ENCODE data around the gene FBXW11. TPM values are rescaled to one million over a fixed set of nuclear protein-coding genes. Genes with fewer than 3 reads are reported as not detected.

The FBXW11 gene
- total RNA-seq, 1 experiment from 2014 or later = 52.2 TPM

GRCh38 chr5:171914726-171915338 is 91.6 kb downstream of the FBXW11 start (continued):
- TF ChIP-seq, protein P1, sequence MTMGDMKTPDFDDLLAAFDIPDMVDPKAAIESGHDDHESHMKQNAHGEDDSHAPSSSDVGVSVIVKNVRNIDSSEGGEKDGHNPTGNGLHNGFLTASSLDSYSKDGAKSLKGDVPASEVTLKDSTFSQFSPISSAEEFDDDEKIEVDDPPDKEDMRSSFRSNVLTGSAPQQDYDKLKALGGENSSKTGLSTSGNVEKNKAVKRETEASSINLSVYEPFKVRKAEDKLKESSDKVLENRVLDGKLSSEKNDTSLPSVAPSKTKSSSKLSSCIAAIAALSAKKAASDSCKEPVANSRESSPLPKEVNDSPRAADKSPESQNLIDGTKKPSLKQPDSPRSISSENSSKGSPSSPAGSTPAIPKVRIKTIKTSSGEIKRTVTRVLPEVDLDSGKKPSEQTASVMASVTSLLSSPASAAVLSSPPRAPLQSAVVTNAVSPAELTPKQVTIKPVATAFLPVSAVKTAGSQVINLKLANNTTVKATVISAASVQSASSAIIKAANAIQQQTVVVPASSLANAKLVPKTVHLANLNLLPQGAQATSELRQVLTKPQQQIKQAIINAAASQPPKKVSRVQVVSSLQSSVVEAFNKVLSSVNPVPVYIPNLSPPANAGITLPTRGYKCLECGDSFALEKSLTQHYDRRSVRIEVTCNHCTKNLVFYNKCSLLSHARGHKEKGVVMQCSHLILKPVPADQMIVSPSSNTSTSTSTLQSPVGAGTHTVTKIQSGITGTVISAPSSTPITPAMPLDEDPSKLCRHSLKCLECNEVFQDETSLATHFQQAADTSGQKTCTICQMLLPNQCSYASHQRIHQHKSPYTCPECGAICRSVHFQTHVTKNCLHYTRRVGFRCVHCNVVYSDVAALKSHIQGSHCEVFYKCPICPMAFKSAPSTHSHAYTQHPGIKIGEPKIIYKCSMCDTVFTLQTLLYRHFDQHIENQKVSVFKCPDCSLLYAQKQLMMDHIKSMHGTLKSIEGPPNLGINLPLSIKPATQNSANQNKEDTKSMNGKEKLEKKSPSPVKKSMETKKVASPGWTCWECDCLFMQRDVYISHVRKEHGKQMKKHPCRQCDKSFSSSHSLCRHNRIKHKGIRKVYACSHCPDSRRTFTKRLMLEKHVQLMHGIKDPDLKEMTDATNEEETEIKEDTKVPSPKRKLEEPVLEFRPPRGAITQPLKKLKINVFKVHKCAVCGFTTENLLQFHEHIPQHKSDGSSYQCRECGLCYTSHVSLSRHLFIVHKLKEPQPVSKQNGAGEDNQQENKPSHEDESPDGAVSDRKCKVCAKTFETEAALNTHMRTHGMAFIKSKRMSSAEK (CRISPR knock-in tag; IDR thresholded peaks at IDR 0.05; ENCODE audit: borderline replicate concordance) = no peak
- TF ChIP-seq NR3C1 (CRISPR knock-in tag; conservative IDR thresholded peaks at IDR 0.05; ENCODE audit: low read depth) = no peak
- TF ChIP-seq JUN (CRISPR knock-in tag; IDR thresholded peaks at IDR 0.05) = no peak
- no peak for TF ChIP-seq JAZF1 (CRISPR knock-in tag; IDR thresholded peaks at IDR 0.05)
- TF ChIP-seq ZNF396 (CRISPR knock-in tag; IDR thresholded peaks at IDR 0.05; ENCODE audit: borderline replicate concordance) = no peak
- TF ChIP-seq STAT6 (CRISPR knock-in tag; conservative IDR thresholded peaks at IDR 0.05; ENCODE audit: low read depth) = no peak
- TF ChIP-seq FOXP1 (CRISPR knock-in tag; IDR thresholded peaks at IDR 0.05; ENCODE audit: borderline replicate concordance) = no peak
- TF ChIP-seq KAT7 (CRISPR knock-in tag; IDR thresholded peaks at IDR 0.05; ENCODE audit: borderline replicate concordance) = no peak
- no peak for TF ChIP-seq RORB (CRISPR knock-in tag; IDR thresholded peaks at IDR 0.05)
- no peak for TF ChIP-seq MYBL2 (CRISPR knock-in tag; IDR thresholded peaks at IDR 0.05)

DNA sequence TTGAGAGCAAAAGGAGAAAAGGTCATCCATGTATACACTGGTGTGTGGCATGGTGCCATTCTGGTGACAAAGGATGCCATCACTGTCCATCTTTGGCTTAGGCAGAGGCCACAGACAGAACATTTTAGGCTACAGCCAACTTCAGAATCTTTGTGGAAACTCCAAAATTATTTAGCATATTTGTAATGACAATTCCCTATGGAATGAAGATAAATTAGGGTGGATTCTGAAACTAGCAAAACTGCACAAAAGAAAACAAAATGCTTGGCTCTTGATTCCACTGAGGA is 92.5 kb downstream of the FBXW11 start:
- POLR2A ChIA-PET = interaction anchor here (0.6 to 1.7 kb wide), 2 partner anchors 9 to 71 kb away, joined by 4 read pairs; no protein-coding TSS in a partner anchor
- no peak for ATAC-seq
- CTCF ChIA-PET = interaction anchor here (1.0 to 3.4 kb wide), 4 partner anchors 8 to 274 kb away, joined by 3 to 74 read pairs (median 38); partner anchors contain the start of gene STK10
- TF ChIP-seq PRDM15 (CRISPR knock-in tag; IDR thresholded peaks at IDR 0.05) (no peak), ESRRA (CRISPR knock-in tag; IDR thresholded peaks at IDR 0.05; ENCODE audit: borderline replicate concordance) (no peak), ZNF416 (CRISPR knock-in tag; IDR thresholded peaks at IDR 0.05) (no peak), AR (CRISPR knock-in tag; IDR thresholded peaks at IDR 0.05) (no peak)
- Mint-ChIP-seq H3K4me3 (no peak overlapping the region), H3K9me3 (no peaks in the 10 kb centered on the region), H3K27ac (peak overlapping the region; percentile 69; the same call in 1 of the 2 replicates), H3K4me1 (peaks cover 44% of the 10 kb centered on the region), H3K36me3 (peaks cover 5% of the 10 kb centered on the region), H3K27me3 (ENCODE audit: low read depth) (no peaks in the 10 kb centered on the region)
- DNase-seq (ENCODE audit: low spot score) = no peak
